ENCODE results near the gene CPTP. TPM values are rescaled to one million over a fixed set of nuclear protein-coding genes. Genes with fewer than 3 reads are reported as not detected.

The CPTP gene
- total RNA-seq, 1 experiment from 2014 or later: 70.5 TPM

DNA sequence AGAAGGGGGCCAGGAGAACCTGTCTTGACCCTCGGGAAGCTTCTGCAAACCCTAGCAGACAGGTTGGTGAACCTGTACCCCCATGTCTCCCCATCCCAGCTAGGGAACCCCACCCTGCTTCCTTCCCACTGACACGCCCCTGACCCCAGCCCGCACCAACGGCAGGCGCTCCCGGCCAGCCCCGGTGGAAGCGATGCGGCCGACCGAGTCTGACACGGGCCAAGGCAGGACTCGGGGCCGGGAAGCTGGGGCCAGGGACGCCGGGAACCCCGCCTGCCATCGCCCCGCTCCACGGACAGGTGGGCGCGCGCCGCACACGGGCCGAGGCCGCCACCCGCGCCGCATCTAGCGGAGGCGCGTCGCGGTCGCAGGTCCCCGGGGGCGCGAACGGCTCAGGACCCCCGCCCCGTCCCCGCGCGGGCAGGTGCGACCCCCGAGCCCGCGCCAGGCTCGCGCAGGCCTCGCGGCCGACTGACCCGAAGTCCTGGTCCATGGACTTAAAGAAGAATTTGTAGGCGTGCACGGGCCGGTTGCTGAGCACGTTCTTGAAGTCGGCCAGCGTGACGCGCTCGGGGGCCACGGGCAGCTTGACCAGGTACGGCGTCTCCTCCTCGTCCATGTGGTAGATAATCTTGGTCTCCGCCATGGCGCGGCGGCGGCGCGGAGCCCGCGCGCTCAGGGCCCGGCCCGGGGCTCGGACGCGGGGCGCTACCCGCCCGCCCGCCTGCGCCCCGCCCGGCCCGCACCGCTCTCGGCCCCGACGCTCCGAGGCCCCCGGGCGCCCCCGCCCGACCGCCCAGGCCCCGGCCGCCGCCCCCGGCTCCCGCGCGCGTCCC lies 24.0 kb downstream of the CPTP start:
- DNase-seq (ENCODE audit: low spot score): no peak

DNA sequence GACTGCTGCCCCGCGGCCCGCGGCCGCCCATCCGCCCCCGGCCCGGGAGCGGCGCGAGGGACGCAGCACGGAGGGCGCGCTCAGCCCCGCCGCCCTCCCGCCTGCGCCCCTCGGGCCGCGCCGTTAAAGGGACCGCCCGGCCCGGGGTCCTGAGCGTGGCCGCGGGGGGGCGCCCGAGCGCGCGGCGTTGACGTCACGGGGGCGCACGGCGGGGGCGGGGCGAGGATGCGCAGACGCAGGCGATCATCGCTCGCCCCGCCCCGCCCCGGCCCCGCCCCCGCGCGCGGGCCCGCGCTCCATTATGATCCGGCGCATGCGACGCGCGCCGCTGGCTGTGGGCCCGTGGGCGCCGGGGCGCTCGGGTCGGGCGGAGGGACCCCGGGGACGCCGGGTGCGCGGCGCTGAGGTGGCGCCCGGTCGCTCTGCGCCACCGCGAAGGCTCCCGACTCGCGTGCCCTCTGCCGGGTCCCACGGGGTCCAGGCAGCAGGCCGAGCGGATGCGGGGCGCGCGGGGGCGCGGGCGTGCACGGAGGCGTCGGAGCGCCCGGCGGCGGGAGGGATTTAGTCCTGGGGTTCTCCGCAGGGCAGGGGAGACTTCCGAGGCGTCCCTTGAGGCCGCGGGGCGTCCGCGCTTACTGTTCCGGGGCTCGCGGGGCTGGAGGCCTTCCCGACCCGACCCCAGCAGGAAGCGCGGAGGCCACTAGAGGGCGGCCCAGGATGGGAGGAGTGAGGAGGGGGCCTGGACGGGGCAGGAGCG lies 24.8 kb downstream of the CPTP start, which contains the start of gene DVL1:
Gene DVL1, minus strand, starts transcription at position 163 of the 757 bp plus-strand sequence. CDS start 353 bp downstream, outside the sequence.
- DNase-seq (ENCODE audit: low spot score): no peak

DNA sequence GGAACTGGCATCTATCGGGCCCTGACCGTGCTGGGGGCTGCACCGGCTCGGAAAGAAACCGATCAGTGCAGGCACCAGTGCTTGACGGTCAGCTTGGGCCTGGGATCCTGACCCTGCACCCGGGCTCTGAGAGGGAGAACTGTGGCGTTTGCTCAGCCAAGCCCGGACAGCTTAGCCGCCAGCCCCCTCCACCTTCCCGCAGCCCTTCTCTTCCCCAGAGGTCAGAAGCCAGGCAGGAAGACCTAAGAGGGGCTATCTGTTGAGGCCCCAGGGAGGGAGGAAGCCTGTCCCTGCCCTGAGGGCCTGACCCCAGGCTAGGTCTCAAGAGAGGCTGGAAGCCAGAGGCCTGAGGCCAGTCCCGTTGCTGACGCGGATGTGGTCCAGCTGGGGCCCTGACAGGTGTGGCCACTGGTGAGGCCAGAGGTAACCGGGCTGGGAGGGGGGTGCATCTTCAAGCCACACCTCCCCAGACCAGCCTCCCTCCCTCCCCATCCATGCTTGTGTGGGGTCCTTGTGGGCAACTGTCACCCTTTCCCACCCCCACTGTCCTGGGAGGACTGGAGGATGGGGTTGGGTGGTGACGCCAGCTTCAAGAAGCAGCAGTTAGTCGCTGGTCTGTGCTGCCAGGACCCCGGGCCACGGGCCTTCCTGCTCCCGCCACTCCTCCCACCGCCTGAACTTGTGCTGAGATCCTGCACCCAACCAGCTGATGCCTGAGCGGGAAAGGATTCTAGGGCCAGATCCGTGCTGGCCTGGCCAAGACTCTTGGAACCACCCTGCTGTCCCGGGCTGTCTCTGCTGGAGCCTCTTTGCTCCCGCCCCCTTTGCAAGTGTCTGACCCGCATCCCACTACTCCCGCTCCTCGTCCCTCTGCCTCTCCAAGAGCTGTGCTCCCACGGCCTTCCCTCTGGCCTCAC lies 27.2 kb downstream of the CPTP start:
- no peak for DNase-seq (ENCODE audit: low spot score)

DNA sequence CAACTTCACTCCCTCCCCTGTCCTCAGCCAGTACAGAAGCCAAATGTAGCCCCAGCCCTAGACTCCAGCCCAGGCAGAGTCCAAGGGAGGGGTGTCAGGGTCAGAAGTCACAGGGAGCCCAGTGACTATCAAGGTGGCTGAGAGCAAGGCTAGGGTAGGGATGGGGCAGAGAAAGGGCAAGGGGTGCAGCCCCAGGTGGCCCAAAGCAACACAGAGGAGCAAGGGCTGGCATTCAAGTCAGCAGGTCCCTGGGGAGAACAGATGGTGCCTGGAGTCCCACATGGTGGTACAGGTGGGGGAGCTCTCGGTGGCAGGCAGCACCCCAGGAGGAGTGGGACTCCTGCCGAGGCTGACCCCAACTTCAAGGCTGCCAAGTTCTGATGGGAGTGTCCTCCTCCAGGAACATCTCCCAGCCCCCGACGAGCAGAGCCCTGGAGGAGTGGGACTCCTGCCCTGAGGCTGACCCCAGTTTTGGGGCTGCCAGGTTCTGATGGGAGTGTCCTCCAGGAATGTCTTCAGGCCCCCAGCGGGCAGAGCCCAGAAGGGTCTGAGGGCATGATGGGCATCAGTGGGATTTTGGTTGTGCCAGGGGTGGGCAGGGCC lies 28.3 kb downstream of the CPTP start:
- no peak for DNase-seq (ENCODE audit: low spot score)

DNA sequence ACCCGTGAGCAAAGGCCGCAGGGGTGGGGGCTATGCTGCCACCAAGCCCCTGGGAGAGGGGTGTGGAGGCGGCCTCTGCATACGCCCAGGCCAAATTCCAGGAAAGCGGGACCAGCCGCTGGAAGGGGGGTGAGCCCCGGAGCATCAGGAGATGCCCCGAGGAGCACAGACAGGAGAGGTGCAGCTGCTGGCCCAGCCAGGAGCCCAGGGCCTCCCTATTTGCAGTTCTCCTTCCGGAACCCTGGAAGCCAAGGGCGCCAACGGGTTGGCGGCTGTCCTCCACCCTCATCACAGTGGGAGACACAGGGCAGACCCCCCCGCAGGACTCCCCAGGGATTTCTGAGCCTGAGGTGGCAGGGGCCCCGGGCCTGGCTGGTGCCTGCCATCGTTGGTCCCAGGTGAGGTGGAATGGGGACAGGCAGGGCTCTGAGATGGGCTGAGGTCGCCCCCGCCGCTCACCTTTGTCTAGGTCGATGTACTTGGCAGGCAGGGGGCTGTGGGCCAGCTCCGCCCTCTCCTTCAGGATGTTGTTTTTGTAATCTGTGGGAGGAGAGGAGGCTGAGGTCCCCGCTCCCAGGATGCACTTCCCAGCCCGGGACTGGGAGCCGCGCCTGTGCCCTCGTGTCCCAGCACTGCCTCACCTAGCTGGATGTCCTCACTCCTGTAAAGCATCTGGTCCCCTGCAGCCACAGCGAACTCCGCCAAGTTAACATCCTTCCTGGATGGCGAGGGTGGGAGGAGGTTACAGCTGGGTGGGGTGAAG lies 29.0 kb downstream of the CPTP start:
- no peak for DNase-seq (ENCODE audit: low spot score)

- DNase-seq (ENCODE audit: low spot score): no peak
Measured at GRCh38 chr1:1354271-1355247, 30.0 kb downstream of the CPTP start.

- no peak for DNase-seq (ENCODE audit: low spot score)
Measured at GRCh38 chr1:1355416-1355815, 30.8 kb downstream of the CPTP start.

- DNase-seq (ENCODE audit: low spot score): no peak
Measured at GRCh38 chr1:1356166-1356795, 31.7 kb downstream of the CPTP start.

DNA sequence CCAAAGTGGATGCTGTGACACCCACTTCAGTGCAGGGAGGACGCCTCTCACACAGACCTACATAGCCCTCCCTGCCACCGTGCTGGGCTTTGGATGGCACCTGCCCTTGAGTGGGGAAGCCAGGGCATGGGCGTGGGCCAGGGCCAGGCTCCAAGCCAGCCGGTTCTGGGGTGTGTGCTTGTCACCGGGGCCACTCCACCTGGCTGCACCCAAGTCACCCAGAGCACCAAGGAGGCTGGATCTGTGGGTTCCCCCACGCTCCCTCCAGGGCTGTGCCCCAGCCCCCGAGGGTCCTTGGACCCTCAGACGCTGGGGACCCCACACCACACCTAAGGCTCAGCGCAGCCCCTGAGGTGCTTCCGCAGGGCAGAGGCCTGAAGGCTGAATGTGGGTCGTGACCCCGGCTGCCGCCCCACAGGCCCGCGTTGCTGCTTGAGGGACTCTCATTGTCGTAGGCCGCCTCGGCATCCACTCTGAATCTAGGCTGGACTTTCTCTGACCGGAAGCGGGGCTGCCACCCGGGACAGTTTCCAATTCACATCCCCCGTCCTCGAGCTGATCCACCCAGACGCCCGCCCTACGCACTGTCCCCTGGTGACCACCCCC lies 32.3 kb downstream of the CPTP start:
- DNase-seq (ENCODE audit: low spot score): no peak

GRCh38 chr1:1357871-1358432 lies 33.4 kb downstream of the CPTP start:
- DNase-seq (ENCODE audit: low spot score): no peak

DNA sequence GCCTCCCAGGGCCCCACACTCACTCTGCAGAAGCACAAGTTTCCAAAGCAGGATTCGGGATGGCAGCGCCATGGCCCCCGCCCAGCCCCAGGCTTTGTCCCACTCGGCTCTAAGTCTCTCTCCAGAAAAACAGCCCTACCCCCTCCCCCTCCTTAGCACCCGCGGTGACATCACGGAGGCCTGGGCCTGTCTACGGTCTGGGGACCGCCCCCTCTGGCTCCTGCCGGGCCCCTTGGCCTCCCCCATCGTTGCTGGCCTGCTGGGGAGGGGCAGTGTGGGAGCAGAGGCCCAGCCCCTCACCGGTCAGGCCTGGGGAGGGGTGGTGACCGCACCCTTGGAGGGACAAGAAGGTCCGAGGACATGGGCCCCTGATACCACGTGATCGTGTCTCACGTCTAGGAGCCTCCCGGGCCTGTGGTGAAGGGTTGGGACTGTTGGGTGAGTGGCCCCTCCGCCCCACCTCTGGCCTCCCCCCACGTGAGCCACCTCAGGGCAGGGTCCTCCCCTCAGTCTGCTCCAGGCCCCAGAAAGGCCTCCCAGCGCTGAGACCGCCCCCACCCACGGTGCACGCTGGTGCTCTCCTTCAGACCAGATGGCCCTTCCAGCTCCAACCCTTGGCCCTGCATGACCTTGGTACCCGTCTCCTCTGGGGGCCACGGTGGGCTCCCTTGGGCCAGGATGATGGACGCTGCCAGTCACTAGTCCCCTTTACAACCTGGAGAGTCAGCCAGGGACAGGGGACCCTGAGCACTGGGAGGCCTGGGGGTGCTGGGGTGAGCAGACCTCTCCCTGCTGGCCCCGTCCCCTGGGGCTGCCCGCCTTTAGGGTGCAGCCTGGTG lies 34.0 kb downstream of the CPTP start, which contains the start of gene MXRA8:
Gene MXRA8, minus strand, starts transcription at position 123 of the 839 bp plus-strand sequence. Its CDS starts 51 bp downstream, at position 72.
- no peak for DNase-seq (ENCODE audit: low spot score)

DNA sequence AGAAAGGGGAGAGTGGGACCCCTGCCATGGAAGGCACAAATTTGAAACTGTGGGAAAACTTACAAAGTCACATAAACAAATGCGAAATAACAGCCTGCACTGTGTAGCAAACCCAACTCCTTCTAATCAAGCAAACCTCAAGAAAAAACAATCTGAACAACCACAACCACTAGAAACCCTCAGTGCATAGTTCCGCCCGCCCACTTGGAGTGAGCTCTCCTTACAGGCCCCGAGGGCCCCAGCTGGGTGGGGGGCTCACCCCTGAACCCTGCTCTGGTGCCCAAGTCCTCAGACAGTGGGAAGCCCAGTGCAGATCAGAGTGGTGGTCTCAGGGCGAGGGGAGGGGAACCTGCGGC lies 34.7 kb downstream of the CPTP start:
- DNase-seq (ENCODE audit: low spot score): no peak

- DNase-seq (ENCODE audit: low spot score): no peak
Measured at GRCh38 chr1:1359664-1360468, 35.3 kb downstream of the CPTP start.

GRCh38 chr1:1360506-1361169 lies 36.0 kb downstream of the CPTP start:
- DNase-seq (ENCODE audit: low spot score): no peak

DNA sequence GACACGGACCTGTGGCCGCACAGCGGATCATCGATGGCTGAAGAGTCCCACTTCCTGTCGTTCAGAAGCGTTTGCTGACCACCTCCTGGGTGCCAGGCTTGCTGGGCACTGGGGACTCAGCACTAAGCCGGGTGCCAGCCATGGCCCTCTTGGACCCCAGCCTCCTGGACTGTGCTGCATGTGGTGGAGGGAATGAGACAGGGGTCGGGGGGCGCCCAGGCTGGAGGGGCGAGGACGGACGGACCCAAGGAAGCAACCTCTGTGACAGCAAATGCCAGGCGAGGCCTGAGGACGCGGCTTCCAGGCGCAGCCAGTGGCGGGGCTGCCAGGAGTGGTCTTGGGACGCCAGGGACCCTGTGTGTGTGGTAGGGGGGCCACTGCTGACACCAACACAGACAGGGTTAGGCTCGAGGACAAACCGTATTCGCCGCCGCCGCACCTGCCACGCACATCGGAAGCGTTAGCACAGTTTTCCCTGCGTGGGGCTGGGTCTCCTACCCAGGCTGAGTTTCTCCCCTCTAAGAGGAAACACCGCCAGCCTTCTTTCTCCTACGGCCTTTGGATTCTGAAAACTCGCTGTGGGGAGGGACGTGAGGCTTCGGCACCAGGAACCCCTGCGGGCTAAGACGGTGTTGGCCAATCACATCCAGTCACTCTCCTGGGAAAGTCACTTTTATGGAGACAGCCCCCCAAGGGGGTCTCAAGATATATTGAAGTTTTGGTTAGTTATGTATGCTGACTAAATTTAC lies 36.8 kb downstream of the CPTP start:
- DNase-seq (ENCODE audit: low spot score): no peak
